ENCODE results near the gene CCDC34.

- TF ChIP-seq, protein P1, sequence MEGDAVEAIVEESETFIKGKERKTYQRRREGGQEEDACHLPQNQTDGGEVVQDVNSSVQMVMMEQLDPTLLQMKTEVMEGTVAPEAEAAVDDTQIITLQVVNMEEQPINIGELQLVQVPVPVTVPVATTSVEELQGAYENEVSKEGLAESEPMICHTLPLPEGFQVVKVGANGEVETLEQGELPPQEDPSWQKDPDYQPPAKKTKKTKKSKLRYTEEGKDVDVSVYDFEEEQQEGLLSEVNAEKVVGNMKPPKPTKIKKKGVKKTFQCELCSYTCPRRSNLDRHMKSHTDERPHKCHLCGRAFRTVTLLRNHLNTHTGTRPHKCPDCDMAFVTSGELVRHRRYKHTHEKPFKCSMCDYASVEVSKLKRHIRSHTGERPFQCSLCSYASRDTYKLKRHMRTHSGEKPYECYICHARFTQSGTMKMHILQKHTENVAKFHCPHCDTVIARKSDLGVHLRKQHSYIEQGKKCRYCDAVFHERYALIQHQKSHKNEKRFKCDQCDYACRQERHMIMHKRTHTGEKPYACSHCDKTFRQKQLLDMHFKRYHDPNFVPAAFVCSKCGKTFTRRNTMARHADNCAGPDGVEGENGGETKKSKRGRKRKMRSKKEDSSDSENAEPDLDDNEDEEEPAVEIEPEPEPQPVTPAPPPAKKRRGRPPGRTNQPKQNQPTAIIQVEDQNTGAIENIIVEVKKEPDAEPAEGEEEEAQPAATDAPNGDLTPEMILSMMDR (IDR thresholded peaks at IDR 0.05), result no peak
- TF ChIP-seq POLR2A (IDR thresholded peaks at IDR 0.05), result no peak
- no peak for TF ChIP-seq EP300 (IDR thresholded peaks at IDR 0.05)
These were observed 27.6 kb upstream of the CCDC34 start for GRCh38 chr11:27390318-27391295.

Measured in stomach (tissue), 4 donors.